HepG2 (cell line): ENCODE measurements around the gene PRUNE1. TPM values are rescaled to one million over a fixed set of nuclear protein-coding genes. Genes with fewer than 3 reads are reported as not detected.

ENCODE experiments used
- ARHGAP35 ChIP-seq: sonication (generic); formaldehyde crosslinking; IDR thresholded peaks from 2 replicates; pipeline ENCODE4 v1.9.0; 2022; ENCODE audit warnings: mild to moderate bottlenecking, inconsistent platforms, moderate library complexity, missing genetic modification reagents, borderline replicate concordance
- CENPX ChIP-seq: sonication (generic); formaldehyde crosslinking; IDR thresholded peaks from 2 replicates; pipeline ENCODE4 v1.9.0; 2021; ENCODE audit warnings: mild to moderate bottlenecking, missing genetic modification reagents, moderate library complexity
- FOXC1 ChIP-seq: sonication (generic); formaldehyde crosslinking; IDR thresholded peaks from 2 replicates; pipeline ENCODE4 v1.8.0; 2022; ENCODE audit warnings: mild to moderate bottlenecking, missing genetic modification reagents, borderline replicate concordance
- GZF1 ChIP-seq: sonication (generic); formaldehyde crosslinking; IDR thresholded peaks from 2 replicates; pipeline ENCODE4 v1.5.1; 2020; ENCODE audit warnings: mild to moderate bottlenecking, missing genetic modification reagents
- KDM2A ChIP-seq: sonication (generic); formaldehyde crosslinking; IDR thresholded peaks from 2 replicates; pipeline ENCODE4 v1.4.0; 2020; ENCODE audit warnings: low read depth, missing genetic modification reagents, borderline replicate concordance
- KMT2B ChIP-seq: IDR thresholded peaks from 2 replicates; pipeline ENCODE4 v1.6.1; 2016; ENCODE audit warnings: missing genetic modification reagents, missing compliant biosample characterization
- NBN ChIP-seq: fragments of 450-650 bp; conservative IDR thresholded peaks from 2 replicates; pipeline ENCODE4 v1.6.1; 2017
- NCOA5 ChIP-seq: sonication (generic); formaldehyde crosslinking; IDR thresholded peaks from 2 replicates; pipeline ENCODE4 v1.4.0; 2020; ENCODE audit warnings: missing genetic modification reagents
- POGK ChIP-seq: sonication (generic); formaldehyde crosslinking; conservative IDR thresholded peaks from 2 replicates; pipeline ENCODE4 v1.8.0; 2022; ENCODE audit warnings: mild to moderate bottlenecking, moderate library complexity, missing genetic modification reagents
- PRDM10 ChIP-seq: sonication (generic); formaldehyde crosslinking; IDR thresholded peaks from 2 replicates; pipeline ENCODE4 v1.4.0; 2020; ENCODE audit warnings: low read depth, missing genetic modification reagents
- RBFOX2 ChIP-seq: fragments of 200-400 bp; formaldehyde crosslinking; IDR thresholded peaks from 2 replicates; pipeline ENCODE4 v1.6.1; 2017; ENCODE audit warnings: low read depth, mild to moderate bottlenecking, low read length
- RNF2 ChIP-seq: fragments of 450-650 bp; conservative IDR thresholded peaks from 2 replicates; pipeline ENCODE4 v1.6.1; 2016; ENCODE audit warnings: low read depth
- ZBTB10 ChIP-seq: sonication (generic); formaldehyde crosslinking; IDR thresholded peaks from 2 replicates; pipeline ENCODE4 v1.4.0; 2020; ENCODE audit warnings: missing genetic modification reagents, borderline replicate concordance
- ZBTB42 ChIP-seq: sonication (generic); formaldehyde crosslinking; IDR thresholded peaks from 2 replicates; pipeline ENCODE4 v1.5.0; 2020; ENCODE audit warnings: mild to moderate bottlenecking, missing genetic modification reagents
- ZBTB7A ChIP-seq: sonication (generic); formaldehyde crosslinking; IDR thresholded peaks from 2 replicates; pipeline ENCODE4 v1.8.0; 2022; ENCODE audit warnings: mild to moderate bottlenecking, missing genetic modification reagents
- ZNF501 ChIP-seq: sonication (generic); formaldehyde crosslinking; IDR thresholded peaks from 2 replicates; pipeline ENCODE4 v1.5.1; 2020; ENCODE audit warnings: mild to moderate bottlenecking, moderate library complexity, missing genetic modification reagents
- ZNF619 ChIP-seq: sonication (generic); formaldehyde crosslinking; IDR thresholded peaks from 2 replicates; pipeline ENCODE4 v1.4.0; 2020; ENCODE audit warnings: mild to moderate bottlenecking, missing genetic modification reagents
- polyA plus RNA-seq, 8 experiments: library from polyadenylated mRNA; depleted of rRNA in 3 of 8; stranded (reverse) in 7 of 8; unstranded in 1 of 8; fragments of >200 nt; fragmentation: Illumina TruSeq in 4 of 8; extraction: Trizol in 4 of 8; gene quantifications; 2 replicates each; pipeline versions ENCODE4 v1.2.1 to v1.2.3, GENCODE V29; 2011 to 2016; ENCODE audit warnings: low read depth in 4 of 8, missing spikeins in 1 of 8, mixed read lengths in 1 of 8; ENCODE audit not compliant: insufficient read depth in 1 of 8
- total RNA-seq, 5 experiments: library from RNA; depleted of rRNA; stranded (reverse); fragments of >200 nt; fragmentation: Illumina TruSeq; extraction: Trizol; gene quantifications; 2 replicates each; pipeline ENCODE4 v1.2.3, GENCODE V29; 2016; ENCODE audit warnings: low read depth in 1 of 5

Gene PRUNE1
- total and polyA plus RNA-seq, 2 of the 13 experiments (the other 11 are each of a cell fraction or from before 2014, with no cell fraction given): 19.0 to 31.9 TPM

- TF ChIP-seq PRDM10 (CRISPR knock-in tag) (peak; percentile 89), RBFOX2 (peak; percentile 44), NCOA5 (CRISPR knock-in tag) (no peak), NBN (no peak), GZF1 (CRISPR knock-in tag) (peak; percentile 77; the same call in 1 of the 2 replicates), CENPX (CRISPR knock-in tag) (no peak), ZBTB10 (peak; percentile 82), ZBTB7A (no peak), RNF2 (no peak), ZNF619 (CRISPR knock-in tag) (no peak), ARHGAP35 (CRISPR knock-in tag) (no peak), POGK (CRISPR knock-in tag) (no peak), FOXC1 (CRISPR knock-in tag) (no peak), ZBTB42 (CRISPR knock-in tag) (no peak), KDM2A (CRISPR knock-in tag) (no peak; the same call in 1 of the 2 replicates), ZNF501 (CRISPR knock-in tag) (0 out of 2 replicates have a peak, but pooled peaks have one; percentile 13), KMT2B (CRISPR knock-in tag) (no peak)
These were observed 36.4 kb upstream of the PRUNE1 start (continued) for GRCh38 chr1:150971583-150972416.
